Karpas-422 (cell line): ENCODE measurements around the gene CREB5. TPM values are rescaled to one million over a fixed set of nuclear protein-coding genes. Genes with fewer than 3 reads are reported as not detected.
A peak's percentile ranks its signal among the peaks of the same experiment; 100 is the strongest.

ENCODE experiments used
- DNase-seq: peaks from one replicate; pipeline ENCODE4 v3.0.0-alpha.2; 2015
- H2AFZ ChIP-seq: fragments of 200-600 bp; sonication (generic); 2 replicates; pipeline ENCODE4 v1.6.1; 2014; ENCODE audit warnings: antibody characterized with exemption, low read length, mixed read lengths
- H3K27ac ChIP-seq: fragments of 200-600 bp; sonication (generic); 2 replicates; pipeline ENCODE4 v1.5.1; 2014; ENCODE audit warnings: mild to moderate bottlenecking, low read length, moderate library complexity
- H3K27me3 ChIP-seq: fragments of 200-600 bp; sonication (generic); 2 replicates; pipeline ENCODE4 v1.6.1; 2014; ENCODE audit warnings: low read length, mixed read lengths
- H3K36me3 ChIP-seq: fragments of 200-600 bp; sonication (generic); 2 replicates; pipeline ENCODE4 v1.6.1; 2014; ENCODE audit warnings: low read length, mixed read lengths; ENCODE audit not compliant: insufficient read depth
- H3K4me1 ChIP-seq: fragments of 200-600 bp; sonication (generic); 2 replicates; pipeline ENCODE4 v1.6.1; 2014; ENCODE audit warnings: mild to moderate bottlenecking, low read length, mixed read lengths
- H3K4me2 ChIP-seq: fragments of 200-600 bp; sonication (generic); 2 replicates; pipeline ENCODE4 v1.6.1; 2014; ENCODE audit warnings: low read length, low read depth, mild to moderate bottlenecking; ENCODE audit not compliant: poor library complexity, severe bottlenecking
- H3K4me3 ChIP-seq: fragments of 200-600 bp; sonication (generic); 2 replicates; pipeline ENCODE4 v1.5.1; 2014; ENCODE audit warnings: mild to moderate bottlenecking, antibody characterized with exemption, low read length, mixed read lengths
- H3K79me2 ChIP-seq: fragments of 200-600 bp; sonication (generic); 2 replicates; pipeline ENCODE4 v1.6.1; 2014; ENCODE audit warnings: mild to moderate bottlenecking, low read length, mixed read lengths
- H3K9ac ChIP-seq: fragments of 200-600 bp; sonication (generic); 2 replicates; pipeline ENCODE4 v1.6.0; 2014; ENCODE audit warnings: low read length
- H3K9me2 ChIP-seq: fragments of 200-600 bp; sonication (generic), shearing (Covaris generic); replicated peaks from 2 replicates; pipeline ENCODE4 v1.6.0; 2014; ENCODE audit warnings: mild to moderate bottlenecking, low read length, moderate library complexity; ENCODE audit not compliant: insufficient read depth
- H3K9me3 ChIP-seq: fragments of 300-700, 200-600 bp; sonication (generic); 2 replicates; pipeline ENCODE4 v1.6.1; 2014; ENCODE audit warnings: low read length, mixed read lengths
- H4K20me1 ChIP-seq: fragments of 200-600 bp; sonication (generic); 2 replicates; pipeline ENCODE4 v1.6.1; 2014; ENCODE audit warnings: mild to moderate bottlenecking, antibody characterized with exemption, low read length, low read depth; ENCODE audit not compliant: insufficient read depth
- total RNA-seq: library from RNA; depleted of rRNA; stranded (reverse); fragments of >200 nt; shearing (Covaris generic); gene quantifications from 2 replicates; pipeline ENCODE4 v1.2.3, GENCODE V29; 2014; ENCODE audit warnings: low replicate concordance

Gene CREB5
- total RNA-seq, 1 experiment from 2014 or later = 52.1 TPM

DNA sequence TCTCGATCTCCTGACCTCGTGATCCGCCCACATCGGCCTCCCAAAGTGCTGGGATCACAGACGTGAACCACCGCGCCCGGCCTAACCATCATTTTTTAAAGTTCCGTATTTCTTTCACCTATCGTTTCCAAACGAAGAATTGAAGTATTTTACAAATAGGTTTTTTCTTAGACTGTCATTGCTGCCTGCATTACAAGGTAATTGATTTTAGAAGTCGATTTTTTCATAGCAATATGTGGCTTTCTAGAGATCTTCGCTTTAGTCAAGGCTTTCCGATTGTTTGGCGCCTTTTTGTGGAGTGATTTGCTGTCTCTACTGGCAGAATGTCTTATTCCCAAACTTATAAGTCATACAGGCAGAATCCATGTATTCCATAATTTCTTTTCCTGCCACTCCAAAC lies 436.6 kb downstream of the CREB5 start:
- Histone ChIP-seq H3K27me3 (0 out of 2 replicates have a peak, but pooled peaks cover 1% of the 10 kb centered on the region), H3K4me2 (no peak overlapping the region), H4K20me1 (no peaks in the 10 kb centered on the region), H3K4me1 (peaks cover 8% of the 10 kb centered on the region), H3K9ac (no peak overlapping the region), H3K36me3 (no peaks in the 10 kb centered on the region), H3K9me2 (no peaks in the 10 kb centered on the region), H3K4me3 (no peak overlapping the region), H2AFZ (no peak overlapping the region), H3K79me2 (no peaks in the 10 kb centered on the region), H3K27ac (no peak overlapping the region), H3K9me3 (no peaks in the 10 kb centered on the region)
- DNase-seq = no peak

DNA sequence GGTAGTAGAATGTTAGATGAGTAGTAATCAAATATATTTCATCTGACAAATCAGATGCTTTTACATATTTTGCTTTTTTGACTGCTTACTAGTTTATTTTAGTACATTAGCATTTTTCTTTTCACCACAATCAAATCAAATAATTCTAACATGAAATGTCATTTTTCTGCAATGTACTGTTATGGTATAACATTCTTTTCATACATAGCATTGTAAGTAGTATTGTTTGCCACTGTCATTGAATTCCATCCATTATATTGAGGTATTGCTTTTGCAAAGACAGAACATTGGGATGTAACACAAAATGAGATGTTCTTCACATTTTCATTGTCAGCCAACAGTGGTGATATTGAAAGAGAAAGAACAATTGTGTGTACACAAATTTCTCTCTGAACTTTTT lies 438.4 kb downstream of the CREB5 start:
- no peaks in the 10 kb centered on the region for H3K9me3 ChIP-seq
- no peak overlapping the region for H2AFZ ChIP-seq
- H3K4me1 ChIP-seq = peaks cover 10% of the 10 kb centered on the region
- no peaks in the 10 kb centered on the region for H4K20me1 ChIP-seq
- no peaks in the 10 kb centered on the region for H3K79me2 ChIP-seq
- no peak overlapping the region for H3K9ac ChIP-seq
- no peak for DNase-seq
- no peaks in the 10 kb centered on the region for H3K9me2 ChIP-seq
- H3K4me2 ChIP-seq = no peak overlapping the region
- no peak overlapping the region for H3K27ac ChIP-seq
- no peaks in the 10 kb centered on the region for H3K27me3 ChIP-seq
- H3K36me3 ChIP-seq = no peaks in the 10 kb centered on the region
- H3K4me3 ChIP-seq = no peak overlapping the region

DNA sequence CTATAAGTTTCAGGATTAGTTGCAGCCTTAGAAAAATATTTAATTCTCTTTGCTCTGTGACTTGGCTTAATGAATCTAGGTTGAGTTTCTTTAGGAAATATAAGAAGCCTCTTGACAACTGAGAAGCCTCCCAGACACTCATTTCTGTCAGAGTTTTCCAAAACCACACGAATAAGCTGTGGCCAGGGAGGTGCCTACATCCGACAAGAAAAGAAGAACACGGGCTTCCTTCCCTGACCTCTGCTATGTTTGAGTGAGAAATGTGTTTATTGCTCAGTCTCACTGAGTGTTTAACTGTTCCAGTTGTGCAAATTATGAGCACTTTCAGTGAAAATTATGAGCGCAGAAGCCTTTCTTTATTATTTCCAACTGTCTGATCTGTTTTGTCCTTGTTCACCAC lies 440.8 kb downstream of the CREB5 start:
- H3K79me2 ChIP-seq = no peaks in the 10 kb centered on the region
- H2AFZ ChIP-seq = no peak overlapping the region
- H4K20me1 ChIP-seq = no peaks in the 10 kb centered on the region
- H3K9me3 ChIP-seq = no peaks in the 10 kb centered on the region
- no peak overlapping the region for H3K9ac ChIP-seq
- H3K36me3 ChIP-seq = no peaks in the 10 kb centered on the region
- H3K27ac ChIP-seq = no peak overlapping the region
- H3K9me2 ChIP-seq = no peaks in the 10 kb centered on the region
- peak overlapping the region; percentile 73 for H3K4me2 ChIP-seq
- no peaks in the 10 kb centered on the region for H3K27me3 ChIP-seq
- H3K4me1 ChIP-seq = peaks cover 10% of the 10 kb centered on the region
- no peak for DNase-seq
- H3K4me3 ChIP-seq = no peak overlapping the region; the same call in 1 of the 2 replicates

DNA sequence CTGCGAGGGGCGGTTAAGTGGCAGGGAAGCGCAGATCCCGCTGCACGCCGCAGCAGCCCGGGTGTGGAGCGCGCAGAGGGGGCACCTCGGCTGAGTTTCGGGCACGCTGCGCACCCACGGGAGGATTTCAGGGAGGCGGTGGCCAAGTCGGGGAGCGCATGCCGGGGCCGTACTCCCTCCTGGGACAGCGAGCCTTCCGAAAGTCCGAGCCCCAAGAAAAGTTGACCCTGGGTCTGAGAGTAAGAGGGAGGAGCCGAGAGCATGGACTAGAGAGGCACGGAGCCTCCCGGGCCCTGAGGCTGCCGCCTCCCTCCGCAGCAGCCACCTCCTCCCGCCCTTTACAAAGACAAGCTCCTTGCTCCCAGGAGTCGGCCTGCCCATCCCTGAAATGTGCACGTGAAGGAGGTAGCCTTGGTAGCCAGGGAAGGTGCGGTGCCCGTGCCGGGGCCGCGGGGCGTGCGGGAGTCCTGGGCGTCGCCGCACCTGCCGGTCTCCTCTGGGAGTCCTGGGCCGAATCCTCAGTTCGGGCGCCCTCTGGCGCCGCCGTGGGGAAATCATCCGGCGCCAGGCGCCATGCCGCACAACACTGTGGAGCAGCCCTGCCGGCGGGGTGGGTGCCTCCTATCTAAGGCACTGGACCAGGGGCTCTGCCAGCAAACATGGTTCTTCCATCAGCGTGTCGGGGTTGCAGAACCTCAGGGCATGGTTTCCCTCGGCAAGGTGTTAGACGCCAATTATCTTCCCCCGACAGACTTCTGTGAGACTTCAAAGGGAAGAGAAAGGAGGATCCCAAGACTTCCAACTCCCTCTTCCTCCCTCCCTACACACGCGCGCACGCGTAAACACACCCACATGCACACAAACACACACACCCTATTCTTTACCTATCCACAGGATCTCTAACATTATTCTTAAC lies 441.8 kb downstream of the CREB5 start:
- no peaks in the 10 kb centered on the region for H3K9me3 ChIP-seq
- H3K9ac ChIP-seq = peak overlapping the region; percentile 46
- H3K4me3 ChIP-seq = peak overlapping the region; percentile 62

DNA sequence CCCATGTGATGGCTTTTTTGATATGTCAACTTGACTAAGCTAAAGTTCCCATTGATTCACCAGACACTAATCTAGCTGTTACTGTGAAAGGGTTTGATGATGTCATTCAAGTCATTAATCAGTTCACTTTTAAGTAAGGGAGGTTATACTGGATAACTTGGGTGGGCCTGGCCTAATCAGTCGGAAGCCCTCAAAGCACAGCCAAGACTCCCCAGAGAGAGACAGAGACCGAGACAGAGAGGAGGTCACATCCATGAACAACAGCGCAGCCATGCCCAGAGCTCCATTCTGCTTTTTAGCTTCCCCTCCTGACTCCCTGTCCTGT lies 442.4 kb downstream of the CREB5 start:
- H3K9me2 ChIP-seq = no peaks in the 10 kb centered on the region
- no peak overlapping the region; the same call in 1 of the 2 replicates for H3K4me3 ChIP-seq
- H3K79me2 ChIP-seq = no peaks in the 10 kb centered on the region
- no peaks in the 10 kb centered on the region for H3K27me3 ChIP-seq
- no peaks in the 10 kb centered on the region for H3K36me3 ChIP-seq
- H3K4me2 ChIP-seq = no peak overlapping the region
- no peak overlapping the region for H2AFZ ChIP-seq
- H3K4me1 ChIP-seq = peaks cover 10% of the 10 kb centered on the region
- H3K9me3 ChIP-seq = no peaks in the 10 kb centered on the region
- H4K20me1 ChIP-seq = no peaks in the 10 kb centered on the region
- H3K27ac ChIP-seq = no peak overlapping the region
- no peak for DNase-seq
- H3K9ac ChIP-seq = no peak overlapping the region

More for the DNA sequence above, 441.8 kb downstream of the CREB5 start:
- Histone ChIP-seq H3K27ac (no peak overlapping the region), H3K4me2 (peak overlapping the region; percentile 73), H4K20me1 (no peaks in the 10 kb centered on the region), H3K36me3 (no peaks in the 10 kb centered on the region), H2AFZ (peak overlapping the region; percentile 79; the same call in 1 of the 2 replicates), H3K27me3 (no peaks in the 10 kb centered on the region), H3K79me2 (no peaks in the 10 kb centered on the region), H3K4me1 (peaks cover 10% of the 10 kb centered on the region), H3K9me2 (no peaks in the 10 kb centered on the region)
- DNase-seq = peak; percentile 89

DNA sequence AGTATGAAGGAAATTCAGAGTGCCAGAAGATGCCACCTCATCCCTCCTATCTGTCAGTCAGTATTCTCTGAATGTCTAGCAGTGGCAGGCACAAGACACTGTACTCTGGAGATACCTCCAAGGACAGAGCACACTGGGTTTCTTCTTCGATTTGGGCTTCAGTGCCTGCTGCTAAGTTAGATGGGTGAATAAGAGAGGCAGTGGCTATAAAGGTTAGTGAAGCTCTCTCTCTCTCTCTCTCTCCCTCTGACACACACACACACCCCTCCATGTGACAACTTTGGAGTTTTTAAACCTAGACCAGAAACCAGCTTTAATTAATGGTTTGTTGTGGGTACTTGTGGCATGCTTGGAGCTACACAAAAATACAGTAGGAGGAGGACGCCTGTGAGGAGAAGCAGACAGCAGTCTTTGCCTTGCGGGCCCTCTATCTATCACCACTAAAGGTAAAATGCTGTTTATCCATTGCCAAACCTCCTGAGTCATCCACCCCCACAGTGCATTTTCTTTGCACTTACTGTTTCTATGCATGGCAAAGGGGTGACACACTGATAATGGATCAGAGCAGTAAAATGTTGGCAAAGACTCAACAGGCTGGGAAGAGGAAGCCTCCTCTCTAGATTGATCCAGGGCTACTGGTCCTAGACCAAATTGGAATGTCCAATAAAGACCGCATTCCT lies 443.4 kb downstream of the CREB5 start:
- H4K20me1 ChIP-seq = no peaks in the 10 kb centered on the region
- H3K79me2 ChIP-seq = no peaks in the 10 kb centered on the region
- H2AFZ ChIP-seq = no peak overlapping the region
- H3K27ac ChIP-seq = no peak overlapping the region
- no peak for DNase-seq
- no peaks in the 10 kb centered on the region for H3K27me3 ChIP-seq
- no peaks in the 10 kb centered on the region for H3K9me3 ChIP-seq
- H3K36me3 ChIP-seq = no peaks in the 10 kb centered on the region
- no peaks in the 10 kb centered on the region for H3K9me2 ChIP-seq
- no peak overlapping the region for H3K4me2 ChIP-seq
- H3K4me1 ChIP-seq = peaks cover 10% of the 10 kb centered on the region
- no peak overlapping the region for H3K4me3 ChIP-seq
- no peak overlapping the region for H3K9ac ChIP-seq

DNA sequence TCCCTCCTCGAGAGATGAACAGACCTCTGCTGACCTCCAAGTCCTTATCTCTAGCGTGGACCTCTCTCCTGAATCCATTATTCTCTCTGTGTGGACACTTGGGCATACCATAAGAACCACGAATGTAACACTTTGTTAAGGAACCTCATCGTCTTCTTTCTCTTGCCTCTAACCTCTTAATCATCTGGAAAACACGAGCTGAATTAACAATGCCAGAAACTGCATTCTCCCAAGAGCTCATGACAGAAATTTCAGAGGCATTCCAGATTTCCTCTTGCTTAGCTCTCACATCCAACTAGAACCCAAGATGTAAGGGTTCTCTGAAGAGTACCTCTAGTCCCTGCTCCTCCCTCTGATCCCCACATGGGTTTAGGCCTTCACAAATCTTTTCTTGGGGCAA lies 444.3 kb downstream of the CREB5 start:
- Histone ChIP-seq H3K9me2 (no peaks in the 10 kb centered on the region), H3K27ac (no peak overlapping the region), H3K4me2 (no peak overlapping the region), H3K36me3 (no peaks in the 10 kb centered on the region), H4K20me1 (no peaks in the 10 kb centered on the region), H2AFZ (no peak overlapping the region), H3K27me3 (no peaks in the 10 kb centered on the region), H3K9me3 (no peaks in the 10 kb centered on the region), H3K79me2 (no peaks in the 10 kb centered on the region), H3K4me1 (peaks cover 10% of the 10 kb centered on the region), H3K9ac (no peak overlapping the region), H3K4me3 (no peak overlapping the region)
- no peak for DNase-seq

DNA sequence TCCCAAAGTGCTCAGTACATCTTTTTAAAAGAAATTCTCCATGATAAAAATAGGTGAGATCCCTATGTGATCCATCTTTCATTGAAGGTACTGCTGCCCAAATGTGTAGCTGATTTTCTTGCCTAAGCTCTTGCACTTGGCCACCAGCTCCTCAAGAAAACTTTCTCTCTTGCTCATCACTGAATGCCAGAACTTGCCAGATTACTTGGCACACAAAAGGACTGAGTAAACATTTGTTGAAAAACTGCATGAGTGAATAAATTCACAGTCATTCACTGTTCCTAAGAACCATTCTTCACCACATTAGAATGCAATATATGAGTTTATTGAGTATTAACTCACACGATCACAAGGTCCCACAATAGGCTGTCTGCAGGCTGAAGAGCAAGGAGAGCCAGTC lies 445.9 kb downstream of the CREB5 start:
- H3K4me2 ChIP-seq = no peak overlapping the region
- no peaks in the 10 kb centered on the region for H3K36me3 ChIP-seq
- H3K27me3 ChIP-seq = no peaks in the 10 kb centered on the region
- H3K9ac ChIP-seq = no peak overlapping the region
- H3K79me2 ChIP-seq = no peaks in the 10 kb centered on the region
- no peaks in the 10 kb centered on the region for H3K9me2 ChIP-seq
- DNase-seq = no peak
- no peaks in the 10 kb centered on the region for H3K9me3 ChIP-seq
- H3K4me1 ChIP-seq = peaks cover 9% of the 10 kb centered on the region
- no peak overlapping the region for H3K27ac ChIP-seq
- H4K20me1 ChIP-seq = no peaks in the 10 kb centered on the region
- H3K4me3 ChIP-seq = no peak overlapping the region
- H2AFZ ChIP-seq = no peak overlapping the region
